ENCODE data around the gene ZBTB16.

The ZBTB16 gene

GRCh38 chr11:114258696-114259095, 199.2 kb downstream of the ZBTB16 start:
- H3K4me3 ChIP-seq (ENCODE audit: control insufficient read depth, low read depth, low read length), result no peak overlapping the region
- no peak for TF ChIP-seq CTCF (conservative IDR thresholded peaks at IDR 0.05; ENCODE audit: control insufficient read depth, insufficient read depth, low read depth, low read length)
- no peak for DNase-seq (ENCODE audit: low read depth)

DNA sequence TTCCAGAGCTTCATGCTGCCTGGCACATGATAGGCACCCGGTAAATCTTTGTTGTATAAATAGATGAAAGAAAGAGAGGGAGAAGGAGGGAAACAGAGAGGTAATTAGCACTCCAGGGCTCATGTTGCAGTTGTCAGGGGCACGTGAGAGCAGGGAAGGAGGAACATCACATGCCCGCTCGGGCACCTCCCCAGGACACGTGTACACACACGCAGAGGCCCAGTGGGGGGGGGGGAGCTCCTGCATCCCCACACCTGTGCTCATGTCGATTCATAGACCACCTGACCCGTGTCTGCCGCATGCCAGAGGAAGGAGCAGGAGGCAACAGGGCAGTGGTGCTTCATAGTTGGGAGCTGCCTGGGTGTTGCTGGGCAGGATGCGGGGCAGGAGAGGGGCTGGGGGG, 199.6 kb downstream of the ZBTB16 start:
- no peak overlapping the region for H3K4me3 ChIP-seq (ENCODE audit: control insufficient read depth, low read depth, low read length)
- DNase-seq (ENCODE audit: low read depth), result no peak
- no peak for TF ChIP-seq CTCF (conservative IDR thresholded peaks at IDR 0.05; ENCODE audit: control insufficient read depth, insufficient read depth, low read depth, low read length)

- TF ChIP-seq CTCF (conservative IDR thresholded peaks at IDR 0.05; ENCODE audit: control insufficient read depth, insufficient read depth, low read depth, low read length), result no peak
- H3K4me3 ChIP-seq (ENCODE audit: control insufficient read depth, low read depth, low read length), result no peak overlapping the region
- DNase-seq (ENCODE audit: low read depth), result no peak
Measured at GRCh38 chr11:114259551-114259983, 200.1 kb downstream of the ZBTB16 start.

- DNase-seq (ENCODE audit: low read depth), result no peak
- H3K4me3 ChIP-seq (ENCODE audit: control insufficient read depth, low read depth, low read length), result no peak overlapping the region
- TF ChIP-seq CTCF (conservative IDR thresholded peaks at IDR 0.05; ENCODE audit: control insufficient read depth, insufficient read depth, low read depth, low read length), result no peak
Measured at GRCh38 chr11:114260077-114260476, 200.6 kb downstream of the ZBTB16 start.

GRCh38 chr11:114260483-114260882, 201.0 kb downstream of the ZBTB16 start:
- no peak overlapping the region for H3K4me3 ChIP-seq (ENCODE audit: control insufficient read depth, low read depth, low read length)
- TF ChIP-seq CTCF (conservative IDR thresholded peaks at IDR 0.05; ENCODE audit: control insufficient read depth, insufficient read depth, low read depth, low read length), result no peak
- no peak for DNase-seq (ENCODE audit: low read depth)

DNA sequence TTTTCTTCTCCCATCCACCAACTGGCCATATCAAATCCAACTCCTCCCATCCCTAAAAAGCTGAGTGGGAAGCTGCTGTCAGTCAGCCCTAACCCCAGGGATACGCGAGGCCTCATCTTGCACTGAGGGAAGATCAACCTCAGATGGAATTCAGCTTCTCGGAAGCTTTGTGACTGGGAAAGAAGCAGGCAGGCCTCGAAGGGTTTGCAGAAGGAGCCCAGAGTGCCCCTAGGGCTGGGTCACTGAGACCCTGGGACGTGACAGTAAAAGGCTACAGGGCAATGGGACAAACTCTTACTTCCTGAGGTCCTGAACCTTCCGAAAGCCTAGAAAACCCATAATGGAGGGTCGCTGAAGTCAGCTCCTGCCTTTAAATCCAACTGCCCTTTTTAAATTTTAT, 202.3 kb downstream of the ZBTB16 start:
- TF ChIP-seq CTCF (conservative IDR thresholded peaks at IDR 0.05; ENCODE audit: control insufficient read depth, insufficient read depth, low read depth, low read length), result no peak
- DNase-seq (ENCODE audit: low read depth), result no peak
- H3K4me3 ChIP-seq (ENCODE audit: control insufficient read depth, low read depth, low read length), result no peak overlapping the region
